ENCODE results near the gene KLF15.

DNA sequence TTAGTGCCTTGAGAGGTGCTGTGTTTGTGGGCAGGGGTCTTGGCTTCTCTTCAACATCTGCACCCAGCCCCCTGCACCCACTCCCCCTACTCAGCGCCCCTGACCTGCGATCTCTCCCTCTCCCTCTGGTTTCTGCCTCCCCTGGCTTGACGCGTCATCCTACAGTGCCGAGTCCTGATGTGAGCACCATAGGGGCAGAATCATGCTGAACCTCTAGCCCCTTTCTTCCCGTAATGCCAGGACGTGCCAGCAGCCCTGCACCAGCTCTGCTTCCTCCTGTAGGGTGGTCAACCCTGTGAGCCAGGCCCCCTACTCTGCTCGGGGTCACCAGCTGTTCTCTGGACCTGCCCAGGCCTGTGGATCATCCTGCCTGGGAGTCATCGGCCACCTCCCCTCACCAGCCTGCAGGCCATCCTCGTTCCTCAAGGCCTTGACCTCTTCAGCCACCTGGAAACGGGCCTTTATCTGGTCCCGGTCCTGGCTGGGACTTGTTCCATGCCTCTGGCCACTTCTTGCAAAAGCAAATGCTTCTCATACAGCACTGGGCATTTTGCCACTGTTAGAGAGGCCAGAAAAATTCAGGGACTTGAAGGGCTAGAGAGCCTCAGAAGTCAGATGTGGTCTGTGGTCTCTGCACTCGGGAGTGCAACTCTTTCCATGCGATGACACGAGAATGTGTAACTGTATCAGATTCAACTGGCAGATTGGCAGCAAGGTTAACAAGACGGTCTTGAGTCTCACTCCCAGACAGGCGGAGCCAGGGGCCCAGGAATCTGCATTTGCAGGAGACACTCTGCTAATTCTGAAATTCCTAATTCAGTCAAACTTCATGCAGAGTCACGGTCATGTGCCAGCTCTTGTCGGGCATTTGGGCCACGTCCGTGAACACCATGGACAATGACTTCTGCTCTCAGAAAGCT, 16.7 kb upstream of the KLF15 start:
- TF ChIP-seq, protein P1, sequence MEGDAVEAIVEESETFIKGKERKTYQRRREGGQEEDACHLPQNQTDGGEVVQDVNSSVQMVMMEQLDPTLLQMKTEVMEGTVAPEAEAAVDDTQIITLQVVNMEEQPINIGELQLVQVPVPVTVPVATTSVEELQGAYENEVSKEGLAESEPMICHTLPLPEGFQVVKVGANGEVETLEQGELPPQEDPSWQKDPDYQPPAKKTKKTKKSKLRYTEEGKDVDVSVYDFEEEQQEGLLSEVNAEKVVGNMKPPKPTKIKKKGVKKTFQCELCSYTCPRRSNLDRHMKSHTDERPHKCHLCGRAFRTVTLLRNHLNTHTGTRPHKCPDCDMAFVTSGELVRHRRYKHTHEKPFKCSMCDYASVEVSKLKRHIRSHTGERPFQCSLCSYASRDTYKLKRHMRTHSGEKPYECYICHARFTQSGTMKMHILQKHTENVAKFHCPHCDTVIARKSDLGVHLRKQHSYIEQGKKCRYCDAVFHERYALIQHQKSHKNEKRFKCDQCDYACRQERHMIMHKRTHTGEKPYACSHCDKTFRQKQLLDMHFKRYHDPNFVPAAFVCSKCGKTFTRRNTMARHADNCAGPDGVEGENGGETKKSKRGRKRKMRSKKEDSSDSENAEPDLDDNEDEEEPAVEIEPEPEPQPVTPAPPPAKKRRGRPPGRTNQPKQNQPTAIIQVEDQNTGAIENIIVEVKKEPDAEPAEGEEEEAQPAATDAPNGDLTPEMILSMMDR (IDR thresholded peaks at IDR 0.05): no peak
- no peak for TF ChIP-seq EZH2 (IDR thresholded peaks at IDR 0.05; ENCODE audit: borderline replicate concordance, insufficient read depth, low read depth, low read length, poor library complexity, severe bottlenecking)

Data from B cell (primary cell).